Neural cell (in vitro differentiated cells): Measurements from ENCODE around the gene ZNF200.

Experiments
- EP300 ChIP-seq: fragments of 450-650 bp; conservative IDR thresholded peaks from 2 replicates; pipeline ENCODE4 v1.6.1; 2014; ENCODE audit warnings: antibody characterized with exemption, mild to moderate bottlenecking, moderate library complexity; ENCODE audit not compliant: poor library complexity, severe bottlenecking
- RAD21 ChIP-seq: fragments of 450-650 bp; conservative IDR thresholded peaks from 2 replicates; pipeline ENCODE4 v1.6.1; 2014; ENCODE audit warnings: antibody characterized with exemption, mild to moderate bottlenecking, moderate library complexity

GRCh38 chr16:3179651-3180050, 55.3 kb downstream of the ZNF200 start:
- TF ChIP-seq EP300 (no peak), RAD21 (no peak)
